ENCODE data around the gene PLD6. TPM values are rescaled to one million over a fixed set of nuclear protein-coding genes. Genes with fewer than 3 reads are reported as not detected.
A peak's percentile ranks its signal among the peaks of the same experiment; 100 is the strongest.

Gene PLD6
- total RNA-seq, 1 experiment from 2014 or later, result 0.09 TPM

- H3K18ac ChIP-seq (ENCODE audit: insufficient read length, low read depth, low read length), result no peak overlapping the region
- no peak overlapping the region for H4K91ac ChIP-seq (ENCODE audit: insufficient read length, low read depth, low read length)
- Mint-ChIP-seq H3K36me3 (ENCODE audit: insufficient read depth in 1 of 3, low read depth in 3 of 3) (peaks cover 13 to 33% (median 25%) of the 10 kb centered on the region in 3 experiments; a peak in 6 of 7 replicates), H3K9me3 (no peaks in the 10 kb centered on the region), H3K27ac (peak overlapping the region in 1 of 3 experiments; percentile 72; a peak in 1 of 7 replicates), H3K4me1 (peaks cover 6 to 12% of the 10 kb centered on the region in 2 experiments; a peak in 3 of 4 replicates), H3K4me3 (no peak overlapping the region), H3K27me3 (ENCODE audit: low read depth) (no peaks in the 10 kb centered on the region)
- no peaks in the 10 kb centered on the region for H3K23me2 ChIP-seq (ENCODE audit: insufficient read length, low read depth, low read length, poor library complexity, severe bottlenecking)
- H3K9me3 ChIP-seq (ENCODE audit: control insufficient read depth, low read depth, low read length), result no peaks in the 10 kb centered on the region
- no peak overlapping the region for H3K9ac ChIP-seq (ENCODE audit: extremely low read depth, insufficient read length, low read length)
- no peak overlapping the region for H3K23ac ChIP-seq (ENCODE audit: insufficient read length, low read depth, low read length)
- H3K79me1 ChIP-seq (ENCODE audit: insufficient read depth, low read depth, low read length, poor library complexity, severe bottlenecking), result no peaks in the 10 kb centered on the region
- no peak overlapping the region for H2BK20ac ChIP-seq (ENCODE audit: low read depth, low read length, poor library complexity, severe bottlenecking)
- H2BK15ac ChIP-seq (ENCODE audit: low read depth, low read length), result no peak overlapping the region
- no peak for TF ChIP-seq CTCF (conservative IDR thresholded peaks at IDR 0.05)
- no CpG with 5 or more reads among the region's 6 CpGs for WGBS (ENCODE audit: extremely low coverage, insufficient read length, low lambda C conversion rate)
- H2BK120ac ChIP-seq (ENCODE audit: low read depth, low read length, poor library complexity, severe bottlenecking), result no peak overlapping the region
- no peak overlapping the region for H3T11ph ChIP-seq (ENCODE audit: low read length)
- H2AK5ac ChIP-seq (ENCODE audit: insufficient read length, low read length), result no peak overlapping the region
- H3K27ac ChIP-seq (ENCODE audit: insufficient read length, low read depth, low read length), result no peak overlapping the region
- no peak for DNase-seq
- H3K79me2 ChIP-seq (ENCODE audit: insufficient read depth, low read length), result no peaks in the 10 kb centered on the region
- H3K14ac ChIP-seq (ENCODE audit: insufficient read depth, low read length), result no peak overlapping the region
- H2BK12ac ChIP-seq (ENCODE audit: insufficient read length, low read depth, low read length), result no peak overlapping the region
- no peak overlapping the region for H2AFZ ChIP-seq (ENCODE audit: low read length)
- no peak overlapping the region for H3K4ac ChIP-seq (ENCODE audit: low read depth, low read length)
- no peaks in the 10 kb centered on the region for H4K20me1 ChIP-seq (ENCODE audit: control insufficient read depth, insufficient read depth, insufficient read length)
- H3K27me3 ChIP-seq (ENCODE audit: insufficient read depth, low read length), result no peaks in the 10 kb centered on the region
- no peak overlapping the region for H2BK5ac ChIP-seq (ENCODE audit: insufficient read length, low read length)
- no peak overlapping the region for H3K4me2 ChIP-seq (ENCODE audit: insufficient read depth, insufficient read length, low read length)
- no peak overlapping the region for H3K56ac ChIP-seq (ENCODE audit: insufficient read length, low read depth, low read length)
- no peak overlapping the region for H4K8ac ChIP-seq (replicated peaks; ENCODE audit: insufficient read length, low read depth, low read length)
- no peaks in the 10 kb centered on the region for H3K4me1 ChIP-seq (ENCODE audit: insufficient read depth, low read length)
- H4K5ac ChIP-seq (ENCODE audit: insufficient read length, low read depth, low read length), result no peak overlapping the region
Observed at GRCh38 chr17:17243163-17243562, 37.0 kb upstream of the PLD6 start.

Measured in H9 (cell line).